GM21576 (cell line): ENCODE data around the gene AGAP3.

Experiments
- ATAC-seq: cut with Tn5 transposase; IDR thresholded peaks from one replicate; pipeline ENCODE4 v1.9.1; 2021; ENCODE audit warnings: mild to moderate bottlenecking, moderate library complexity; ENCODE audit not compliant: unreplicated experiment

Gene AGAP3

DNA sequence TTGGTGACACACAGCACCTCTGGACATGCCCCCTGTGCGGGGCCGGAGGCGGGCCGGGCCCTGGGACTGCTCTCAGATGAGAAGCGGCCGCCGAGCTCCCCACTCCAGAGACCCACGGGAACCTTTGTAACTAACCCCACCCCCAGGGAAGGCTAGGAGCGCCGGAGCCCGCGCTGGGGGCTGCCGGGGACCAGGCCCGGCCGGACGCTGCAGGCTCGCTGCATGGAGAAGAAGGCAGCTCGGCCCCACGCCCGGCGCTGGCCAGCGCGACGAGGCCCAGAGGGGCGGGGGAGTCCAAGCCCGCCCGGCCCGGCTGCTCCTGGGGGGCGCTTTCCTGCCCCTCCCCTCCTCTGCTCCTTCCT, 36.5 kb downstream of the AGAP3 start:
- no peak for ATAC-seq

DNA sequence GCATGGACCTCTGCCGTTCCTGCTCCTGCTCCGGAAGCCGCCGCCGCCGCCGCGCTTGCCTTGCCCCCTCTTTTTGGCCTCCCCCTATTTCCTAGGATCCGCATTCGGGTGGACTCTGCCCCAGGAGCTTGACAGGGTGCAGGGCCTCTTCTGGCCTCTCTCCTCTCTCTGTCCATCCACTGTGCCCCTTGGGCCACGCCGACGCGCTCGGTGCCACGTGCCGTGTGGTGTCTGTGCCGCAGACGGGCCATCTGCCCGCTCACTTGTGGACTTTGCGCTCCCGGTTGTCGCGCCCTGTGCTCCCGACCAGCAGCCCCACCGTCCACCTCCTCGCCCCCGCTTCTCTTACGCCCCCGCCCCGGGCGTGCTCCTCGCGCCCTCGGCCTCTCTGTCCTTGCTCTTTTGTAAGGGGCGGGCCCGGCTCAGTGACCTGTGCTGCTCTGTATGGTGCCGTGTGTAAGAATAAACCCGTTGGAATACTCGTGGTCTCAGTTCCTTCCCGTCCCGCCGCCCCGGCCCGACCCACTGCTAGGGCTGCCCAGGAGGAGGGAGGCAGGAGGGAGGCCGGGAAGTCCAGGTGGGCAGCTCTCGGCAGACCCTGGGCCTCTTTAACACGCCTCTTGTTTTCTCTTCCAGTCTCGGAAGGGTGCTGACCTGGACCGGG, 37.0 kb downstream of the AGAP3 start:
- no peak for ATAC-seq

DNA sequence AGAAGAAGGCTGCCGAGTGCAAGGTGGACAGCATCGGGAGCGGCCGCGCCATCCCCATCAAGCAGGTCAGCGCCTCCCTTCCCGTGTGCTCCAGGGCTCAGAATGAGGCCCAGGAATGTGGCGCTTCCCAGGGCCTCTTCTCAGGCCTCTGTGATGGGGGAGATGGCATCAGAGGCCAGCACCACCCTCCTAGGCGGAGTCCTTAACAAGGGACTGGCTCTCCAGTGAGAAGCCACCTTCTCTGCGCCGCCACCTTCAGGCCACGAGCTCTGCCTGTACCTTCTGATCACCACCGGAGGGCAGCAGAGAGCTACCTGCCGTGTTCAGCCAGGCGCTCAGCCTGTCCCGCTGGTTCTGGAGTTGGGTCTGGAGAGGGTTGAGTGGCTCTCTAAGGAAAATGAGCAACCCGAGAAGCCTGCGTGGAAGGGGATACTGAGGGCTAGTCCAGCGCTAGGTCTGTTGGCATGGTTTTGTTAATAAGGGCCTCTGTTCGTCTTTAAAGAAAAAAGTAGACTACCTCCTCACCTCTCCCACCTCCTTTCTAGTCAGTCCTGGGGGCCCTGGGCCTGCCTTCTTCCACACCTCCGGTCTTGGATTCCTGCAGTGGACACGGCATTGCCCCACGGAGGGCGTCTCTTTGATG, 37.7 kb downstream of the AGAP3 start:
- ATAC-seq: peak; percentile 86

DNA sequence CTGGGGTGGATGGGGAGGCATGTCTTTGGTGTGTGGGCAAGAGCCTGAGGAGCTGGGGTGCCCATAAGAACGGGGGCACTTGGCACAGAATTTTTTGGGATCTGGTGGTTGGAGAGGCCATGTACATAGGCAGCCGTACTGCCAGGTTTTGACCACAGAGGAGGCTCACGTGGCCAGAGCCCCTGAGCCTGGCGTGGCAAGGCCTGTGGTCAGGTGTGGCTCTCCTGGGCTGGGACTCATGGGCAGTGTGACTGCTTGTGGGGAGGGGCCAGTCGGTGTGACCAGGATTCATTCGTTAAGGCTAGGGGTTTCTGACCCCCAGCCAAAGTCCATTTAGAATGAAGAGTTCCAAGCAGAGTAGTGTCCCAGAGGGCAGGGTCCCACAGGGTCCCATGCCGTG, 38.2 kb downstream of the AGAP3 start:
- ATAC-seq: no peak

DNA sequence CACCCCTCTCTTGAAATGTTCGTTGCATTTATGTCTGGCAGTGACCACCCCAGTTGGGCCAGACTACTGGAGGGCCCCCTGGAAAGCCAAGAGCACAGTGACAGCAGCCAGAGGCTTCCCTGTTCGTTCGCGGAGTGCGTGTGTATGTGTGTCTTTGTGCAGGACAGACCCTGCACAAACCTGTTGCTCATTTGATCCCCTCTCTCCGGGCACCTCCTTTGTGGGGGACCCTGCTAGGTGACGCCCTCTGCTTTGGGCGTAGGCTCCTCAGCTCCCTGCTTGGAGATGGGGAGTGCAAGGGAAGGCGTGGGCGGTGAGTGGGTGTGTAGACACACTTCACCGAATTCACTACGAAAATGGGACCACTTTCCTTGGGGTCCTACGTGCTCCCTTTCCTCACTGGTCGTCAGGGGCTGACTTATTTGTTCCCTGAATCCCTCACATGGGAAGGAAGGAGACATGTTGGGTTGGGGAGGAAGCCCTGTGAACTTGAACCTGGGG, 38.7 kb downstream of the AGAP3 start:
- ATAC-seq: no peak

DNA sequence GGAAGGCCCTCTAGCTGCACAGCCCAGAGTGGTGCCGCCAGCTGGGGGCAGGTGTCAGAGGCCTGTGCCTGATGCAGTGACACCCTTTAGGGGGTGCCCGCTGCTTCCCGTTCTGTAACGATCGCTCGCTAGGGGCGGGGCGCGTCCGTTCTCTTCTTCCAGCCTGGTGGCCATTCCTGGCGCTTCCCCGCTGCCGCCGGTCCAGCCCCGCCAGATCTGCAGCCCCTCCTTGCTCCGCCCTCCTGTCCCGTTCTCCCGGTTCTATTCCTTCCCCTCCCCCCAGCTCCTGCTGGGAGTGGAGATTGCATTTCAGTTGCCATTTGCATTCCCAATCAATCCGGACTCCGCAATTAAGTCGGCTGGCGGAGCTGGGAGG, 39.2 kb downstream of the AGAP3 start:
- no peak for ATAC-seq

DNA sequence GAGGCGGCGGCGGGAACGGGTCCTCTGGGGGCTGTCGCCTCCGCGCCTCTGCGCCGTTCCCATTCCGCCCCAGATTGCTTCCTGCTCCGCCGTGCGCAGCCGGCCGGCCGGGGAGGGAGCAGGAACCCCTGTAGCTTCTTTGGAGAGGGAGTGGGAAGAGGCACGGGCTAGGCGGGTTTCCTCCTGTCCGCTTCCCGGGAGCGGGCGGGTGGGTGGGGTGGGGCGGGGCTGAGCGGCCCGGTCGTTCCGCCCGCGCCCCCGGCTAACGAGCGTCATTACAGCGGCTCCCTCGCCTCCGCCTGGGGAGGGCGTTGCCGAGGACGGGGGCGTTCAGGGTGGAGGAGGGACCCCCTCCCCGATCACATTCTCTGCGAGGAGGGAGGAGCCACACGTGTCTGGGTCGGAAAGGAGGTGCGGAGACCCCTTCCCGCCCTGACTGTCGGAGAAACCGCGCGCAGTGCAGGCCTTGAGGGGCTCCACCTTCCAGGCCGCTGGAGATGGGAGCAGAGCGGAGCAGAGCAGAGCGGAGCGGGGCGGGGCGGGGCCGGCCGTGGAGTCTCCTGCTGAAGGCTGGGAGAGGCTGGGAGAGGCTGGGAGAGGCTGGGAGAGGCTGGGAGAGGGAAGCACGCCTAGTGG, 39.7 kb downstream of the AGAP3 start:
- ATAC-seq: no peak

DNA sequence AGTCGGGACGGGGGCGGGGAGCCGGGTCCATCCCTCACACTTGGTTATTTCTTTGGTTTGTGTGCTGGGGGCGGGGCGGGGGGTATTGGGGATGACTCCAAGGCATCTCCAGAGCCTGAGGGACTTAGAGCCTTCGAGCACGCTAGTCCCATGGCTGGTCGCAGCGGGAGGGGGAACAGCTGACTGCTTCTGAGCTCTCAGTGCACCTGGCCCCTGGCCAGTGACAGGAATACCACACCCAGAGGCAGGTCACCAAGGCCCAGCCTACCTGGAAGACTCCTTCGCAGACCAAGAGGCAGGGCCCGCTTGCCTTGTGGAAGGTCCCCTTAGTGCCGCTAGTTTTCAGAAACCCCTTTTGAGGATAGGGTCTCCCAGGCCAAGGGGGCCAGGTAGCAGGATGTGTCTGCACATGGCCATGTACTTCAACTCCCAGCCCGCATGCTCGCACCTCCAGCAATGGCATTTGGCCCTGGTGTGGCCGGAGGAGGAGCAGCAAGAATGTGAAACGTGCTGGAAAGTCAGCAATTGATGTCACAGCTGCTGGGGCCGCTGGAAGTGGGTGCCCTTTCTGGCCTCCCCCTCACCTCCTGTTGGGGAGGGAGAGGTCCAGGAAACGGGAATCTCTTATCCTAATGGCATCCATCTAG, 40.3 kb downstream of the AGAP3 start:
- no peak for ATAC-seq

DNA sequence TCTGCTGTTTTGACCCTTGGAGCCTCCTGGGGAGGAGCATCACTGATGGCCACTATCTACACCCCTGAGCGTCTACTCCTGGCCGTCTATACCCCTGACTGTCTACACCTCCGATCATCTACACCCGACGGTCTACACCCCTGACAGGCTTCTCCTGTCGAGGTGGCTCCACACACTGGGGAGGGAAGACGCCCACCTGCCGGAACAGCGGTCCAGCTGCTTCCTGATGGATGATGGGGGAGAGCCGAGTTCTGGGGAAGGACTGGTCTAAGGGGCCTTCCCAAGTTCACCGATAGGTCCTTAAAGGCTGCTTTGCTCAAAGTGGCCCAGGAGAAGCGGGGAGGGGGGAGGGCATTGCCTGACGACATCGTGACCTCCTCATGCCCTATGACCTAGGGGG, 41.9 kb downstream of the AGAP3 start:
- ATAC-seq: no peak

DNA sequence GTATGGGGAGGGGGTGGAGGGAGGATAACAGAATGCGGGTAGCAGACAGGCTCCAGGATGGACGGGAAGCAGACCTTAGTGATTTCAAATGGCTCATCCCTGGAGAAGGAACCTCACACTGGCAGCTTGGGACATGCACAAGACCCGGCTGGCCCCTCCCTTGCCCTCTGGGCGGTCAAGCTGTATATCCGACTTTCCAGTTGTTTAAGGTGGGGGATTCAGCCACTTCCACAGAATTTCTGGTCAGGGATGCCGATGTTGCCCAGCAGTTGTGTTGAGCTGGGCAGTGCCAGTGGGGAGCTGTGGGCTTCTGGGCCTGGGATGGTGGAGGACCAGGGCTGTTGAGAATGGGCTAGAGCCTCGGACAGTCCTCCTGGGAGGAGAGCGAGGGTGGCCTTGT, 42.4 kb downstream of the AGAP3 start:
- ATAC-seq: no peak

DNA sequence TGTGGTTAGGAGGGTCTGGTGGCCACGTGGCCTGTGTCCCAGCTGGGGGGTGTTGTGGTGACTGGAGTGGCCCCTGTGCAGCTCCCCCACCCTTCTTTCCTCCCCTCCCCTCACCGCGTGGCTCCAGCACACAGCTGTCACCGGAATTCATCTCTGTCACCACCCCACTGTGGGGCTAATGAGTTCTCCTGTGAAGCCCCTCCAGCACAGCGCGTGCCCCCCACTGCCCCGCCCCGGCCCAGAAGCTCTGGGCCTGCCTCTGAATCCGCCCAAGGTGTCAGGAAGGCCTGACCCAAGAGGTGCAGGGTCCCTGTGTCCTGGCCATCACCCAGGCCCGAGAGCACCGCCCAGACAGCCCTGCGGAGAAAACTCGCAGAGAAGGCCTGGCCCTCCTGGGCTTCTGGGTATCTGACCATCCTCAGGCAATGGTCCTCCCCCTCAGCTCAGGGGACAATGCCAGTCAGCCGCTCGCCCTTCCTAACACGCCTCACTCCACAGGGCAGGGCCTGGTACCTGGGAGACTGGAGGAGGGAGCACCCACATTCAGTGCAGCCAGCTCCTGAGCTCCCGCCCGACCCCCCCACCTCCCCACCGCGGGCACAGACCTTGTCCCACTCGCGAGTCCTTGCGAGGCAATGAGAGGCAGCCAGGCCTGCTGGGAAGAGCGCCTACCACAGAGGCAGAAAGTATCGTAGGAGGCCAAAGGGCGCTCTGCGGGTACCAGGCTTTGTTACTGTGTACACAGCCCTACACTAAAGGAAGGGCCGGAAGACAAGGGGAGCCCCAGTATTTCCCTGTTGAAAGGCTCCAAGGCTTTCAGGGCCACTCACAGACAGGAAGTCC, 43.1 kb downstream of the AGAP3 start:
- no peak for ATAC-seq

DNA sequence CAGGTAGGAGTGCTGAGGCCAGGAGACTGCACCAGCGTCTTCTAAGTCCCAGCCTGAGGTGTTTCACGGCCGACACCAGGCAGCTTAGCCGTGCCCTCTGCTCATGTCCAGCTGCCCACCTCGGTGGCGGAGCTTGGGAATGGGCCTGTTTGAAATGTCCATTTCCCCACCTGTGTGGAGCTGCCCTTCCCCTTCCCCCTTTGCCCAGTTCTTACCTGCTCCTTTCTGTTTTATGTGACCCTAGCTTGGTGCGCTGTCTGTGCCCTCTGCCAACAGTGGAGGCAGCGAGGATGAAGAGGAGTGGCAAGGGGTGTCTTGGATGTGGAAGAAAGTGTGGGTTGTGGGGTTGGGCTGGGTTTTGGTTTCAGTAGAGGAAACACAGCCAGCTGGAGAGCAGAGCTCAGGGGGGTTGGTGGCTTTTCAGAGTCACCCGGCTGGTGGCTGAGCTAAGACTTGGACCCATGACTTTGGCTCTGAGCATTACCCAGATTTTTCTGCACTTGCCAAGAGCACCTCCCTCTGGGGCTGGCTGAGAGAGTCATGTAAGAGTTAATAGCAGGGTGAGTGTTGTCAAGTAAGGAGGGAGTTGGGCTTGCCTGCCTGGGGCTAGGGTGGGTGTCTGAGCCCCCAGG, 43.8 kb downstream of the AGAP3 start:
- no peak for ATAC-seq

DNA sequence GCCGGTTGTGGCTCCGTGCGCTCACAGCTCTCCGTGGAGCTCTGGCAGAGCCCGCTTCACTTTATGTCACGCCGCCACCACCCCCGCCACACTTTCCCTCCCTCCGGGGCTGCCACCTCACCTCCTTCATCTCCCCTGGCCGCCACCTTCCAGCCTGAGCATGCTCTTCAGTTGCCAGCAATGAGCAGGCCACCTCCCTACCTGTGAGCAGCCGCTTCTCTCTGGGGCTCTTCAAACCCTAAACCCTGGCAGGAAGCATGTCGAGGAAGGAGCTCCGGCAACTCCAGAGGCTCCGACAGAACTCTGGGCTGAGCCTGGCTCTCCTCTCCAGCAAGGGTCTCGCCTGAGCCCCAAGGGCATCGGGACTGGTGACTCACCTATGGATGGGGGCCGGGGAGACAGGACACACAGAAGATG, 44.5 kb downstream of the AGAP3 start:
- ATAC-seq: no peak

DNA sequence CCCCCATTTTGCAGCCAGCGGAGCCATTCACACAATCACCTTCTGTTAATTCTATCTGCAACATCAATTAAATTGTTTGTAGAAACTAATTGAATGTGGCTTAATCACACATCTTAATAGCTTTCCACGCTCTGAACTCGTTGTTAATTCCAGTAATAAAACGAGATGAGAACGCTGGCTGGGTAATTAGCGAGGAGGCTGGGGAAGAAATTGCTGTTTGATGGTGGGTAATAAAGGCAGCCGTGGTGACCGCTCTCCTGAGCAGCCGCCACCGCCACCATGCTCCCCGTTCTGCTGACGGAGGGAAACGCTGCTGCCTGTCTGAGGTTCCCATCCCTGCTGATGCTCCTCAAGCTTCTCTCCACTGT, 44.9 kb downstream of the AGAP3 start:
- no peak for ATAC-seq

DNA sequence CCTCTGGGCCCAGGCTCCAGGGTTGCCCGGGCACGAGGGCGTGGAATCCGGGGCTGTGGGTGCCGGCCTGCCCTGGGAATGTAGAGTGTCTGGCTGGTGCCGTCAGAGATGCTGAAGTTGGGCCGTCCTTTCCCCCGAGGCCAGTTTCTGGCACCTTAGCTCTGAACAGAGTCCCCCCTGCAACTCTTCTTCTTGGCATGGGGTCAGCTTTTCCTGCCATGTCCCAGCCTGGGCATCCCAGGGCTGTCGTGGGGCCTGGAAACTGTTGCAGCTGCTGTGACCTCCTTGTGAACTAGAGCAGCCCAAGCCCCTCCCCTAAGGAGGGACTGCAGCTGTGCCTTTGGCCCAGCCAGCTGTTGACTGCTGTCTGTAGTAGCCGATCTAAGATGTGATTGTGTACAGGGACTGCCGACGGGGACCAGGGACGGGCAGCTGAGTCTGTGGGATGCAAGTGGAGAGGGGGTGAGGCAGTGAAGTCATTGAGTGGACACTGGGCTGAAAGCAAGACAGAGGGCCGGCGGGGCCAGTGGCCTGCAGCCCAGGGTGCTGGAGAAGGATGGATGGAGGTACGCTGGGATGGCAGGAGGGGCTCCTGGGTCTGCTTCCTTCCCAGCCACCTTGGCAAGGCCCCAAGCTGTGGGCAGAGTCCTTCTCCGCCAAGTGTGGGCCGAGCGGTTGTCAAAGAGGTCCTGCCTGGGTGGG, 45.5 kb downstream of the AGAP3 start:
- ATAC-seq: no peak

DNA sequence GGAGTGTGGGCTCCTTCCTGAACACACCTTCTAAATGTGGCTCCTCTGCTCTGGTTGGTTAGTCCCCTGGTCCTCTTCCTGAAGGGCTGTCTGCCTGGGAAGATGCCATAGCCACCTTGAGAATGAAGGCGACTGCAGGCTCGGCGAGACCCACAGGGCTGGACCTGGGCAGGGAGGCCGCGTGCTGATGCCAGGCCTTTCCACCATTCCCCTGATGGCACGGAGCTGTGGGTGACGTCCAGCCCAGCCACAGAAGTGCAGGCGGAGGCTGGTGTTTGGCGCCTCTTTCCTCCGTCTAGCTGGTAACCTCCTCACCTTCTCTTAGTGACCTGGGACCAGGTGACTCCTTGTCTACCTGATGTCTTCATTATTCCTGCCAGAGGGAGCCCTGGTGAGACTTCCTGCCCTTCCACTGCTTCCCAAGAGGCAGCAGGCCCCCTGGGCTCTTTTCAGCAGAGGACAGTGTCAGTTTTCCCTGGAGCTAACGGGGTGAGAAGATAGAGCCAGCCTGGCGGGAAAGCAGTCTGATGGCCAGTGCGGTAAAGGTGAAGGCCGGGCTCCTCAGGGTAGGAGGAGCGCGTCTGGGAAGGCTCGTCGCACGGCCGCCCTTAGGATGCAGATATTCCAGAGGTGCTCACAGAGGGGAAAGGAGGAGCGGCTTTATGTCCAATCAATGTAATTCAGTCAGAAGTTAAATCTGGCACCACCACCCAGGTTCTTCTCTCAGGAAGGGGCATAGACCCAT, 46.4 kb downstream of the AGAP3 start:
- ATAC-seq: no peak

DNA sequence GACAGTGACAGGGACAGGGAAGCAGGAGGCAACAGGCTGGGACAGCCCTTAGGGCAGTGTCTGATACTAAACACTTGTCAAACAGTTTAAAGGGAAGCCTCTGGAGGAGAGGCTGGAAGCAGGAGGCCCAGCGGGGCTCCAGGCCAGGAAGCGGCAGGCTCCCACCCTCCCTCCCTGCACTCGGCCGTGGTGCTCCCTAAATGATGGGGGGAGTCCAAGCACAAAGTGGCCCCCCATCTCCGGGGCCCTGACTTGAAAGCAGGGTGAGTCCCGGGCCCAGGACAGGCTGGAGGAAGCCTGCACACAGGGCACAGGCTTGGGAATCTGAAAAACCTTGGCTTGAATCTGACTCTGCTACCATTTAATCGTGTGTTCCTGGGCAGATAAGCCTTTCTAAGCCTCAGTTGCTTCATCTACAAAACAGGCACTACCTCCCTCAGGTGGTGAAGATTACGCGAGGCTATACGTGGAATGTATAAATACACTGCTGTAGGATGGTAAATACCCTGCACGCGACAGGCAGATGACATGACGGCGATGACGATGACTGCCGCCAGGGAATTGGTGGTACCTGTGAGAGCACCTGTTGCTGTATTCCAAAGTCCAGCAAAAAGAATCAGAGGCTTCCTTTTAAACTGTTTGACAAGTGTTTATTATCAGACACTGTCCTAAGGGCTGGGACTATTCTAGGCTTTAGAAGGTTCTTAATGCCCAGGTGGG, 47.2 kb downstream of the AGAP3 start:
- no peak for ATAC-seq

DNA sequence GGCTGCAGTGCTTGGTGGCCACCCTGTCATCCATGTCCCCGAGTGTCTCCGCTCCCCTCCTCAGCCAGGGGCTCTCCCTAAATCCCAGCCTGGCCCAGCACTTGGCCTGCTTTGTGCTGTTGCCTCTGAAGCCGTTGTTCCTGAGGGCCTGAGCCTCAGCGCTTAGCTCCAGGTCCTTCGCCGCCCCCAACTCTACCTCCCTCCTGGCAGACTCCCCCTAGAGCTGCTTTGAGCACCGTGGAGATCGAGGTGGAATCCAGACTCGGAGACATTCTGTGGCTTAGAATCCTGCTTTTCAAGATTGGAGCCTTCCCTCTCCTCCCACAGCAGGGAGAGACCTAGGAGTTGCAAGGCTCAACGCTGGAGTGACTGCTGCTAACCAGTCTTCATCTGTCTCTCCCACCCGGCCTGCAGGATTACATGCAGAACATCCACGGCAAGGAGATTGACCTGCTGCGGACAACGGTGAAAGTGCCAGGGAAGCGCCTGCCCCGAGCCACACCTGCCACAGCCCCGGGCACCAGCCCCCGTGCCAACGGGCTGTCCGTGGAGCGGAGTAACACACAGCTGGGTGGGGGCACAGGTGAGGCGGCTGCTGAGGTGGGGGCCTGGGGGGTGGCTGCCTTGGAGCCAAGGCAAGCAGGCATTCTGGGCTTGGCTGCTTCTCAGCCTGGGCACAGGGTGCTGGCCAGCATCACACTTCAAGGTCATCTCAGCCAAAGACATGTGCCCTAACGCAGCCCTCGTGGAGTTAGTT, 47.9 kb downstream of the AGAP3 start:
- ATAC-seq: no peak
